HepG2 (cell line): ENCODE data around the gene SLC2A6. TPM values are rescaled to one million over a fixed set of nuclear protein-coding genes. Genes with fewer than 3 reads are reported as not detected.

Experiments
- ASH2L ChIP-seq: fragments of 300-600, 200-600 bp; sonication (generic); IDR thresholded peaks from 2 replicates; pipeline ENCODE4 v1.7.0; 2017; ENCODE audit warnings: low read depth, mild to moderate bottlenecking, moderate library complexity, mixed read lengths, low read length; ENCODE audit not compliant: insufficient read length
- BHLHE40 ChIP-seq: IDR thresholded peaks from 2 replicates; pipeline ENCODE4 v1.6.1; 2011; ENCODE audit warnings: low read length, improper control_type of control experiment
- CCDC6 ChIP-seq: sonication (generic); formaldehyde crosslinking; IDR thresholded peaks from 2 replicates; pipeline ENCODE4 v1.8.1; 2022; ENCODE audit warnings: mild to moderate bottlenecking, missing genetic modification reagents, moderate library complexity
- ELF1 ChIP-seq: sonication (generic); formaldehyde crosslinking; IDR thresholded peaks from 2 replicates; pipeline ENCODE4 v1.4.0; 2020; ENCODE audit warnings: missing genetic modification reagents
- IRX3 ChIP-seq: sonication (generic); formaldehyde crosslinking; IDR thresholded peaks from 2 replicates; pipeline ENCODE4 v1.8.1; 2023; ENCODE audit warnings: mild to moderate bottlenecking, low read depth, missing genetic modification reagents, borderline replicate concordance
- KLF13 ChIP-seq: sonication (generic); formaldehyde crosslinking; IDR thresholded peaks from 2 replicates; pipeline ENCODE4 v1.4.0; 2020; ENCODE audit warnings: mild to moderate bottlenecking, missing genetic modification reagents
- LCORL ChIP-seq, 2 experiments: fragments of 450-650 bp in 1 of 2; sonication (generic) in 1 of 2; formaldehyde crosslinking in 1 of 2; IDR thresholded peaks; 2 replicates each; pipeline versions ENCODE4 v1.5.0 to v1.6.1; 2017 to 2020; ENCODE audit warnings: antibody characterized with exemption in 1 of 2, missing genetic modification reagents in 1 of 2
- MXI1 ChIP-seq: IDR thresholded peaks from 3 replicates; pipeline ENCODE4 v1.6.1; 2012; ENCODE audit warnings: low read depth, low read length, inconsistent platforms, borderline replicate concordance
- REXO4 ChIP-seq: sonication (generic); formaldehyde crosslinking; IDR thresholded peaks from 2 replicates; pipeline ENCODE4 v1.8.0; 2022; ENCODE audit warnings: missing genetic modification reagents, mild to moderate bottlenecking, borderline replicate concordance
- SMAD3 ChIP-seq: sonication (generic); formaldehyde crosslinking; IDR thresholded peaks from 2 replicates; pipeline ENCODE4 v1.4.0; 2020; ENCODE audit warnings: missing genetic modification reagents
- SNRNP70 ChIP-seq: fragments of 200-400 bp; formaldehyde crosslinking; IDR thresholded peaks from 2 replicates; pipeline ENCODE4 v1.6.1; 2017; ENCODE audit warnings: mild to moderate bottlenecking, low read depth, low read length, moderate library complexity
- SP5 ChIP-seq: IDR thresholded peaks from 2 replicates; pipeline ENCODE4 v1.6.1; 2016; ENCODE audit warnings: low read depth, borderline replicate concordance
- SUZ12 ChIP-seq: fragments of 150-350 bp; IDR thresholded peaks from 2 replicates; pipeline ENCODE4 v1.6.1; 2014; ENCODE audit warnings: low read depth, low read length
- TRIM24 ChIP-seq: sonication (generic); formaldehyde crosslinking; IDR thresholded peaks from 2 replicates; pipeline ENCODE4 v1.8.0; 2022; ENCODE audit warnings: mild to moderate bottlenecking, missing genetic modification reagents
- ZBTB42 ChIP-seq: sonication (generic); formaldehyde crosslinking; IDR thresholded peaks from 2 replicates; pipeline ENCODE4 v1.5.0; 2020; ENCODE audit warnings: mild to moderate bottlenecking, missing genetic modification reagents
- ZFP82 ChIP-seq: sonication (generic); formaldehyde crosslinking; IDR thresholded peaks from 2 replicates; pipeline ENCODE4 v1.5.1; 2020; ENCODE audit warnings: mild to moderate bottlenecking, missing genetic modification reagents, borderline replicate concordance
- ZFYVE20 ChIP-seq: sonication (generic); formaldehyde crosslinking; IDR thresholded peaks from 2 replicates; pipeline ENCODE4 v1.8.0; 2023; ENCODE audit warnings: low read depth, mild to moderate bottlenecking, moderate library complexity, missing genetic modification reagents, borderline replicate concordance
- ZNF12 ChIP-seq: sonication (generic); formaldehyde crosslinking; IDR thresholded peaks from 2 replicates; pipeline ENCODE4 v1.5.0; 2020; ENCODE audit warnings: missing genetic modification reagents
- ZNF124 ChIP-seq: sonication (generic); formaldehyde crosslinking; IDR thresholded peaks from 2 replicates; pipeline ENCODE4 v1.4.0; 2020; ENCODE audit warnings: missing genetic modification reagents
- ZNF446 ChIP-seq: sonication (generic); formaldehyde crosslinking; IDR thresholded peaks from 2 replicates; pipeline ENCODE4 v1.5.0; 2020; ENCODE audit warnings: mild to moderate bottlenecking, missing genetic modification reagents
- ZNF746 ChIP-seq: sonication (generic); formaldehyde crosslinking; IDR thresholded peaks from 2 replicates; pipeline ENCODE4 v1.8.0; 2022; ENCODE audit warnings: mild to moderate bottlenecking, missing genetic modification reagents
- polyA plus RNA-seq, 8 experiments: library from polyadenylated mRNA; depleted of rRNA in 3 of 8; stranded (reverse) in 7 of 8; unstranded in 1 of 8; fragments of >200 nt; fragmentation: Illumina TruSeq in 4 of 8; extraction: Trizol in 4 of 8; gene quantifications; 2 replicates each; pipeline versions ENCODE4 v1.2.1 to v1.2.3, GENCODE V29; 2011 to 2016; ENCODE audit warnings: low read depth in 4 of 8, missing spikeins in 1 of 8, mixed read lengths in 1 of 8; ENCODE audit not compliant: insufficient read depth in 1 of 8
- total RNA-seq, 5 experiments: library from RNA; depleted of rRNA; stranded (reverse); fragments of >200 nt; fragmentation: Illumina TruSeq; extraction: Trizol; gene quantifications; 2 replicates each; pipeline ENCODE4 v1.2.3, GENCODE V29; 2016; ENCODE audit warnings: low read depth in 1 of 5
- TF ChIP-seq, protein P1 (sequence below): sonication (generic); formaldehyde crosslinking; IDR thresholded peaks from 2 replicates; pipeline ENCODE4 v1.5.1; 2020; ENCODE audit warnings: missing genetic modification reagents, mild to moderate bottlenecking, borderline replicate concordance
- TF ChIP-seq, protein P2 (sequence below): sonication (generic); formaldehyde crosslinking; IDR thresholded peaks from 2 replicates; pipeline ENCODE4 v1.4.0; 2020; ENCODE audit warnings: mild to moderate bottlenecking, missing genetic modification reagents, borderline replicate concordance
- TF ChIP-seq, protein P3 (sequence below): sonication (generic); formaldehyde crosslinking; IDR thresholded peaks from 2 replicates; pipeline ENCODE4 v1.4.0; 2020; ENCODE audit warnings: missing genetic modification reagents, mild to moderate bottlenecking, borderline replicate concordance

SLC2A6 gene
- total and polyA plus RNA-seq, 2 of the 13 experiments (the other 11 are each of a cell fraction or from before 2014, with no cell fraction given): 4.1 to 15.0 TPM

DNA sequence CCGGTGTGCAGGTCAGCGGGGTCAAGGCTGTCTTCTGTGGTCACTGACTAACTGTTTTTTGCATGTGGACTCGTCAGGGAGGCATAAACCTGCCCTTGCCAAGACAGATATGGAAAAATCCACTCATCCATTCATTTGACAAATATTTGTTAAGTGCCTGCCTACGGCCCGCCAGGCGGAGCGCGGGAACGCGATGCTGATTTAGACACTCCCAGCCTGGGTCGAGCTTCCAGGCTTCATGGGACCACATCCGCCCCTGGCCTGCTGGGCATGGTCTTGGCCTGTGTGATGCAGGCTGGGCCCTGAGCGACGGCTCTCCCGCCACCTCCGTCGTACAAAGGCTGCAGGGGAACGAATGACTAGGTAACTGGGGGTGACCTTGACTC, 27.7 kb upstream of the SLC2A6 start (continued):
- TF ChIP-seq ZNF746 (CRISPR knock-in tag) (peak; percentile 73; the same call in 1 of the 2 replicates), SMAD3 (peak; percentile 67; the same call in 1 of the 2 replicates), KLF13 (no peak), SP5 (CRISPR knock-in tag) (peak; percentile 25; the same call in 1 of the 2 replicates), TRIM24 (CRISPR knock-in tag) (no peak), ZNF446 (peak; percentile 79), ASH2L (peak; percentile 54), SNRNP70 (no peak), LCORL (IDR thresholded peaks at IDR 0.05) (no peak), LCORL (CRISPR knock-in tag; IDR thresholded peaks at IDR 0.05) (peak; percentile 99), MXI1 (0 out of 3 replicates have a peak, but pooled peaks have one; percentile 41), ZNF12 (CRISPR knock-in tag) (no peak; the same call in 1 of the 2 replicates), ZNF124 (CRISPR knock-in tag) (no peak), ZFYVE20 (no peak), CCDC6 (CRISPR knock-in tag) (peak; percentile 61; the same call in 1 of the 2 replicates), ZFP82 (CRISPR knock-in tag) (no peak), ZBTB42 (CRISPR knock-in tag) (peak; percentile 70; the same call in 1 of the 2 replicates), BHLHE40 (peak; percentile 44), REXO4 (CRISPR knock-in tag) (no peak), SUZ12 (no peak), IRX3 (CRISPR knock-in tag) (peak; percentile 49; the same call in 1 of the 2 replicates), ELF1 (CRISPR knock-in tag) (peak; percentile 34; the same call in 1 of the 2 replicates)
- TF ChIP-seq, protein P1, sequence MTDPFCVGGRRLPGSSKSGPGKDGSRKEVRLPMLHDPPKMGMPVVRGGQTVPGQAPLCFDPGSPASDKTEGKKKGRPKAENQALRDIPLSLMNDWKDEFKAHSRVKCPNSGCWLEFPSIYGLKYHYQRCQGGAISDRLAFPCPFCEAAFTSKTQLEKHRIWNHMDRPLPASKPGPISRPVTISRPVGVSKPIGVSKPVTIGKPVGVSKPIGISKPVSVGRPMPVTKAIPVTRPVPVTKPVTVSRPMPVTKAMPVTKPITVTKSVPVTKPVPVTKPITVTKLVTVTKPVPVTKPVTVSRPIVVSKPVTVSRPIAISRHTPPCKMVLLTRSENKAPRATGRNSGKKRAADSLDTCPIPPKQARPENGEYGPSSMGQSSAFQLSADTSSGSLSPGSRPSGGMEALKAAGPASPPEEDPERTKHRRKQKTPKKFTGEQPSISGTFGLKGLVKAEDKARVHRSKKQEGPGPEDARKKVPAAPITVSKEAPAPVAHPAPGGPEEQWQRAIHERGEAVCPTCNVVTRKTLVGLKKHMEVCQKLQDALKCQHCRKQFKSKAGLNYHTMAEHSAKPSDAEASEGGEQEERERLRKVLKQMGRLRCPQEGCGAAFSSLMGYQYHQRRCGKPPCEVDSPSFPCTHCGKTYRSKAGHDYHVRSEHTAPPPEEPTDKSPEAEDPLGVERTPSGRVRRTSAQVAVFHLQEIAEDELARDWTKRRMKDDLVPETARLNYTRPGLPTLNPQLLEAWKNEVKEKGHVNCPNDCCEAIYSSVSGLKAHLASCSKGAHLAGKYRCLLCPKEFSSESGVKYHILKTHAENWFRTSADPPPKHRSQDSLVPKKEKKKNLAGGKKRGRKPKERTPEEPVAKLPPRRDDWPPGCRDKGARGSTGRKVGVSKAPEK: no peak
- TF ChIP-seq, protein P2, sequence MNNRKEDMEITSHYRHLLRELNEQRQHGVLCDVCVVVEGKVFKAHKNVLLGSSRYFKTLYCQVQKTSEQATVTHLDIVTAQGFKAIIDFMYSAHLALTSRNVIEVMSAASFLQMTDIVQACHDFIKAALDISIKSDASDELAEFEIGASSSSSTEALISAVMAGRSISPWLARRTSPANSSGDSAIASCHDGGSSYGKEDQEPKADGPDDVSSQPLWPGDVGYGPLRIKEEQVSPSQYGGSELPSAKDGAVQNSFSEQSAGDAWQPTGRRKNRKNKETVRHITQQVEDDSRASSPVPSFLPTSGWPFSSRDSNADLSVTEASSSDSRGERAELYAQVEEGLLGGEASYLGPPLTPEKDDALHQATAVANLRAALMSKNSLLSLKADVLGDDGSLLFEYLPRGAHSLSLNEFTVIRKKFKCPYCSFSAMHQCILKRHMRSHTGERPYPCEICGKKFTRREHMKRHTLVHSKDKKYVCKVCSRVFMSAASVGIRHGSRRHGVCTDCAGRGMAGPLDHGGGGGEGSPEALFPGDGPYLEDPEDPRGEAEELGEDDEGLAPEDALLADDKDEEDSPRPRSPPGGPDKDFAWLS (CRISPR knock-in tag): no peak
- TF ChIP-seq, protein P3, sequence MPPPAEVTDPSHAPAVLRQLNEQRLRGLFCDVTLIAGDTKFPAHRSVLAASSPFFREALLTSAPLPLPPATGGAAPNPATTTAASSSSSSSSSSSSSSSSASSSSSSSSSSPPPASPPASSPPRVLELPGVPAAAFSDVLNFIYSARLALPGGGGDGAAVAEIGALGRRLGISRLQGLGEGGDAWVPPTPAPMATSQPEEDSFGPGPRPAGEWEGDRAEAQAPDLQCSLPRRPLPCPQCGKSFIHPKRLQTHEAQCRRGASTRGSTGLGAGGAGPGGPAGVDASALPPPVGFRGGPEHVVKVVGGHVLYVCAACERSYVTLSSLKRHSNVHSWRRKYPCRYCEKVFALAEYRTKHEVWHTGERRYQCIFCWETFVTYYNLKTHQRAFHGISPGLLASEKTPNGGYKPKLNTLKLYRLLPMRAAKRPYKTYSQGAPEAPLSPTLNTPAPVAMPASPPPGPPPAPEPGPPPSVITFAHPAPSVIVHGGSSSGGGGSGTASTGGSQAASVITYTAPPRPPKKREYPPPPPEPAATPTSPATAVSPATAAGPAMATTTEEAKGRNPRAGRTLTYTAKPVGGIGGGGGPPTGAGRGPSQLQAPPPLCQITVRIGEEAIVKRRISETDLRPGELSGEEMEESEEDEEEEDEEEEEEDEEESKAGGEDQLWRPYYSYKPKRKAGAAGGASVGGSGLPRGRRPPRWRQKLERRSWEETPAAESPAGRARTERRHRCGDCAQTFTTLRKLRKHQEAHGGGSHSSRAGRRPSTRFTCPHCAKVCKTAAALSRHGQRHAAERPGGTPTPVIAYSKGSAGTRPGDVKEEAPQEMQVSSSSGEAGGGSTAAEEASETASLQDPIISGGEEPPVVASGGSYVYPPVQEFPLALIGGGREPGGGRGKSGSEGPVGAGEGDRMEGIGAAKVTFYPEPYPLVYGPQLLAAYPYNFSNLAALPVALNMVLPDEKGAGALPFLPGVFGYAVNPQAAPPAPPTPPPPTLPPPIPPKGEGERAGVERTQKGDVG (CRISPR knock-in tag): peak; percentile 21; the same call in 1 of the 2 replicates
